Skeletal muscle tissue (tissue), 4 donors: Measurements from ENCODE around the gene MAEL. TPM values are rescaled to one million over a fixed set of nuclear protein-coding genes. Genes with fewer than 3 reads are reported as not detected.

ENCODE experiments used
- H3K27ac ChIP-seq: one replicate; pipeline ENCODE4 v1.7.0; 2013; ENCODE audit warnings: mild to moderate bottlenecking, low read depth, low read length, inconsistent platforms
- H3K27me3 ChIP-seq, 3 donors: one replicate each; pipeline ENCODE4 v1.7.0; 2013; ENCODE audit warnings: low read length in 3 of 3; ENCODE audit not compliant: control insufficient read depth in 3 of 3, insufficient read depth in 3 of 3
- H3K36me3 ChIP-seq, 3 donors: one replicate each; pipeline ENCODE4 v1.7.0; 2013; ENCODE audit warnings: low read length in 3 of 3; ENCODE audit not compliant: control insufficient read depth in 3 of 3, insufficient read depth in 3 of 3
- H3K4me1 ChIP-seq, 3 donors: one replicate each; pipeline ENCODE4 v1.7.0; 2013; ENCODE audit warnings: low read length in 3 of 3, mild to moderate bottlenecking in 3 of 3; ENCODE audit not compliant: control insufficient read depth in 3 of 3, insufficient read depth in 3 of 3
- H3K4me3 ChIP-seq, 3 donors: one replicate each; pipeline ENCODE4 v1.7.0; 2013; ENCODE audit warnings: low read length in 3 of 3
- H3K9ac ChIP-seq, 3 donors: one replicate each; pipeline ENCODE4 v1.7.0; 2013; ENCODE audit warnings: low read length in 3 of 3, mild to moderate bottlenecking in 3 of 3, moderate library complexity in 2 of 3, low read depth in 1 of 3
- H3K9me3 ChIP-seq, 3 donors: one replicate each; pipeline ENCODE4 v1.7.0; 2013; ENCODE audit warnings: low read length in 3 of 3; ENCODE audit not compliant: control insufficient read depth in 3 of 3
- total RNA-seq: library from RNA; depleted of rRNA; stranded (reverse); fragments of >200 nt; gene quantifications from one replicate; pipeline ENCODE4 v1.2.3, GENCODE V29; 2014
- donor health status: Osteomylitis.

MAEL gene
- total RNA-seq, 1 donor from 2014 or later, result 0.52 TPM

- Histone ChIP-seq H3K4me3 (no peak overlapping the region), H3K9me3 (no peaks in the 10 kb centered on the region), H3K36me3 (no peaks in the 10 kb centered on the region), H3K27me3 (peaks cover 0 to 14% (median 14%) of the 10 kb centered on the region in 3 donors), H3K27ac (no peak overlapping the region), H3K9ac (no peak overlapping the region), H3K4me1 (peaks cover 8 to 10% (median 10%) of the 10 kb centered on the region in 3 donors)
Measured at GRCh38 chr1:166977951-166978350, 11.1 kb upstream of the MAEL start.

- Histone ChIP-seq H3K9ac (no peak overlapping the region), H3K27me3 (peaks cover 0 to 12% (median 7%) of the 10 kb centered on the region in 3 donors), H3K4me3 (no peak overlapping the region), H3K9me3 (no peaks in the 10 kb centered on the region), H3K27ac (no peak overlapping the region), H3K36me3 (no peaks in the 10 kb centered on the region), H3K4me1 (peaks cover 8 to 10% (median 10%) of the 10 kb centered on the region in 3 donors)
Measured at GRCh38 chr1:166978821-166979220, 10.3 kb upstream of the MAEL start.

- Histone ChIP-seq H3K4me1 (peaks cover 0 to 4% (median 3%) of the 10 kb centered on the region in 3 donors), H3K36me3 (no peaks in the 10 kb centered on the region), H3K9me3 (no peaks in the 10 kb centered on the region), H3K4me3 (no peak overlapping the region), H3K27me3 (peaks cover 0 to 5% (median 0%) of the 10 kb centered on the region in 3 donors), H3K27ac (no peak overlapping the region), H3K9ac (no peak overlapping the region)
Measured at GRCh38 chr1:166980383-166980782, 8.7 kb upstream of the MAEL start.

- Histone ChIP-seq H3K9ac (no peak overlapping the region), H3K9me3 (no peaks in the 10 kb centered on the region), H3K36me3 (no peaks in the 10 kb centered on the region), H3K27me3 (peaks cover 0 to 5% (median 0%) of the 10 kb centered on the region in 3 donors), H3K4me3 (no peak overlapping the region), H3K27ac (no peak overlapping the region), H3K4me1 (peaks cover 0 to 4% (median 3%) of the 10 kb centered on the region in 3 donors)
Measured at GRCh38 chr1:166980818-166981217, 8.3 kb upstream of the MAEL start.

- Histone ChIP-seq H3K9ac (no peak overlapping the region), H3K4me1 (no peaks in the 10 kb centered on the region), H3K27me3 (peaks cover 0 to 5% (median 0%) of the 10 kb centered on the region in 3 donors), H3K36me3 (no peaks in the 10 kb centered on the region), H3K9me3 (no peaks in the 10 kb centered on the region), H3K4me3 (no peak overlapping the region), H3K27ac (no peak overlapping the region)
Measured at GRCh38 chr1:166981589-166981988, 7.5 kb upstream of the MAEL start.

- Histone ChIP-seq H3K4me3 (no peak overlapping the region), H3K36me3 (no peaks in the 10 kb centered on the region), H3K27me3 (no peaks in the 10 kb centered on the region), H3K4me1 (no peaks in the 10 kb centered on the region), H3K9ac (no peak overlapping the region), H3K9me3 (no peaks in the 10 kb centered on the region), H3K27ac (no peak overlapping the region)
Measured at GRCh38 chr1:166999075-166999474, 10.0 kb downstream of the MAEL start.

- no peaks in the 10 kb centered on the region for H3K27me3 ChIP-seq
- no peaks in the 10 kb centered on the region for H3K36me3 ChIP-seq
- H3K27ac ChIP-seq, result no peak overlapping the region
- H3K9me3 ChIP-seq, result no peaks in the 10 kb centered on the region
- no peaks in the 10 kb centered on the region for H3K4me1 ChIP-seq
- no peak overlapping the region for H3K9ac ChIP-seq
- H3K4me3 ChIP-seq, result no peak overlapping the region
Measured at GRCh38 chr1:166999500-167000055, 10.5 kb downstream of the MAEL start.

- no peak overlapping the region for H3K4me3 ChIP-seq
- no peaks in the 10 kb centered on the region for H3K9me3 ChIP-seq
- no peak overlapping the region for H3K9ac ChIP-seq
- no peak overlapping the region for H3K27ac ChIP-seq
- H3K4me1 ChIP-seq, result no peaks in the 10 kb centered on the region
- H3K36me3 ChIP-seq, result no peaks in the 10 kb centered on the region
- H3K27me3 ChIP-seq, result no peaks in the 10 kb centered on the region
Measured at GRCh38 chr1:167000546-167000945, 11.5 kb downstream of the MAEL start.

GRCh38 chr1:167002354-167002753, 13.3 kb downstream of the MAEL start:
- no peak overlapping the region for H3K4me3 ChIP-seq
- no peak overlapping the region for H3K9ac ChIP-seq
- H3K27me3 ChIP-seq, result no peaks in the 10 kb centered on the region
- H3K36me3 ChIP-seq, result no peaks in the 10 kb centered on the region
- H3K9me3 ChIP-seq, result no peaks in the 10 kb centered on the region
- H3K4me1 ChIP-seq, result no peaks in the 10 kb centered on the region
- H3K27ac ChIP-seq, result no peak overlapping the region

GRCh38 chr1:167003711-167004110, 14.6 kb downstream of the MAEL start:
- Histone ChIP-seq H3K4me1 (no peaks in the 10 kb centered on the region), H3K27me3 (no peaks in the 10 kb centered on the region), H3K27ac (no peak overlapping the region)

More at GRCh38 chr1:167003711-167004110, 14.6 kb downstream of the MAEL start:
- no peaks in the 10 kb centered on the region for H3K36me3 ChIP-seq
- H3K4me3 ChIP-seq, result no peak overlapping the region
- H3K9me3 ChIP-seq, result no peaks in the 10 kb centered on the region
- no peak overlapping the region for H3K9ac ChIP-seq
